Measurements from ENCODE around the gene IL17C. TPM values are rescaled to one million over a fixed set of nuclear protein-coding genes. Genes with fewer than 3 reads are reported as not detected.

IL17C gene
- total RNA-seq, 1 experiment from 2014 or later = not detected

DNA sequence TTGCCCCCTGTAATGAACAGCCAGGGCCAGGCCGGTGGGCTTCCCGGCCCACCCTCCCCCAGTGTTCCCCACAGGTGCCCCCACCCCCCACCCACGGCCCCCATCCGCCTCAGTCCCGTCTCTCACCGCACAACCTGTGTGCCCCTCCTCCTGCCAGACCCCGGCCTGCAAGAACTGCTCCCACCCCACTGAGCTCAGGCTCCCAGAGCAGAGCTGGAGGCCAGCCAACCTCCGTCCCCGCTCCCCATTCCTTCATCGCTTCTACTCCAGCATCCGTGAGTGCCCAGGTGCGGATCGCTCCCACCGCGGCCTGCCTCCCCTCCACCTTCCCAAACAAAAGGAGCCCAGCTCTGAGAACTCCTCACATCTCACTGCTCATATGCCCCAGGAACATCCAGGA, 20.3 kb downstream of the IL17C start:
- H3K27me3 ChIP-seq (ENCODE audit: low read length) = no peaks in the 10 kb centered on the region
- no peak overlapping the region for H3K9ac ChIP-seq (ENCODE audit: low read length)
- H3K79me2 ChIP-seq (ENCODE audit: low read length) = peaks cover 42% of the 10 kb centered on the region
- no peak overlapping the region for H2AFZ ChIP-seq (ENCODE audit: low read length)
- H3K9me2 ChIP-seq (replicated peaks; ENCODE audit: insufficient read depth, low read length) = no peaks in the 10 kb centered on the region
- DNase-seq = no peak
- H4K20me1 ChIP-seq (ENCODE audit: insufficient read depth, low read depth, low read length) = peaks cover 4% of the 10 kb centered on the region; the same call in 1 of the 2 replicates
- H3K9me3 ChIP-seq (ENCODE audit: low read length) = no peaks in the 10 kb centered on the region
- peaks cover 13% of the 10 kb centered on the region for H3K4me1 ChIP-seq (ENCODE audit: low read length)
- no peak overlapping the region for H3K4me2 ChIP-seq (ENCODE audit: low read depth, low read length, poor library complexity, severe bottlenecking)
- no peak overlapping the region for H3K4me3 ChIP-seq (ENCODE audit: low read length)
- H3K36me3 ChIP-seq (ENCODE audit: insufficient read depth, low read length) = no peaks in the 10 kb centered on the region
- H3K27ac ChIP-seq (ENCODE audit: low read length) = no peak overlapping the region

GRCh38 chr16:88659160-88659559, 20.8 kb downstream of the IL17C start:
- H3K9ac ChIP-seq (ENCODE audit: low read length) = no peak overlapping the region
- no peak overlapping the region for H2AFZ ChIP-seq (ENCODE audit: low read length)
- H4K20me1 ChIP-seq (ENCODE audit: insufficient read depth, low read depth, low read length) = peaks cover 4% of the 10 kb centered on the region; the same call in 1 of the 2 replicates
- H3K79me2 ChIP-seq (ENCODE audit: low read length) = peaks cover 47% of the 10 kb centered on the region
- no peaks in the 10 kb centered on the region for H3K36me3 ChIP-seq (ENCODE audit: insufficient read depth, low read length)
- H3K27ac ChIP-seq (ENCODE audit: low read length) = no peak overlapping the region
- no peak overlapping the region for H3K4me2 ChIP-seq (ENCODE audit: low read depth, low read length, poor library complexity, severe bottlenecking)
- DNase-seq = no peak
- no peaks in the 10 kb centered on the region for H3K9me2 ChIP-seq (replicated peaks; ENCODE audit: insufficient read depth, low read length)
- no peak overlapping the region for H3K4me3 ChIP-seq (ENCODE audit: low read length)
- H3K9me3 ChIP-seq (ENCODE audit: low read length) = no peaks in the 10 kb centered on the region
- no peaks in the 10 kb centered on the region for H3K27me3 ChIP-seq (ENCODE audit: low read length)
- peaks cover 18% of the 10 kb centered on the region for H3K4me1 ChIP-seq (ENCODE audit: low read length)

GRCh38 chr16:88661468-88661867, 23.1 kb downstream of the IL17C start:
- peaks cover 47% of the 10 kb centered on the region for H3K79me2 ChIP-seq (ENCODE audit: low read length)

DNA sequence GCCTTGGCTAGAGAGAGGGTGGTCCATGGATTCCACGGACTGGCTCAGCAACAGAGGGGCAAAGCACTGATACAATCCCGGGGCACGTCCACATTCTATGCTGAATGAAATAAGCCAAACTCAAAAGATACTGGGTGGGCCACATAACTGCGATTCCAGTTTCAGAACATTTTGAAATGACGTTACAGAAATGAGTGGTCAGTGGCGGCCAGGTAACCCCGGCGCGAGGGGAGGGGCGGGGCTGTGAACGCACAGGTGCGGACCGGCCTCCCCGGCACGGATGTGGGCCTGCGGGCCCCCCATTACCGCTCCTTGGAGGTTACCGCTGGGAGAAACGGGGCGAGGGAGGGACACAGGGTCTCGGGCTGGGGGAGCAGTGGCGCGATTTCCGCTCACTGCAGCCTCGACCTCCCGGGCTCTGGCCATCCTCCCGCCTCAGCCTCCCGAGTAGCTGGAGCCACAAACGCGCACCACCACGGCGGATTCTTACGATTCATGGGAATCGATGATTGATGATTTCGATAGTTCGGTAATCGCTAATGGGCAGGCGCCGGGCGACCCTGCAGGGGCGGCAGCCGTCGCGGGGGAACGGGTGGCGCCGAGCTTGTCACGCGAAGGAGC, 24.0 kb downstream of the IL17C start:
- peaks cover 4% of the 10 kb centered on the region; the same call in 1 of the 2 replicates for H4K20me1 ChIP-seq (ENCODE audit: insufficient read depth, low read depth, low read length)
- H3K9ac ChIP-seq (ENCODE audit: low read length) = peak overlapping the region; percentile 88
- no peaks in the 10 kb centered on the region for H3K9me2 ChIP-seq (replicated peaks; ENCODE audit: insufficient read depth, low read length)
- H3K36me3 ChIP-seq (ENCODE audit: insufficient read depth, low read length) = no peaks in the 10 kb centered on the region
- H3K4me1 ChIP-seq (ENCODE audit: low read length) = peaks cover 33% of the 10 kb centered on the region
- DNase-seq = peak; percentile 58
- H2AFZ ChIP-seq (ENCODE audit: low read length) = peak overlapping the region; percentile 47; the same call in 1 of the 2 replicates
- H3K27ac ChIP-seq (ENCODE audit: low read length) = peak overlapping the region; percentile 64
- H3K27me3 ChIP-seq (ENCODE audit: low read length) = no peaks in the 10 kb centered on the region
- H3K4me2 ChIP-seq (ENCODE audit: low read depth, low read length, poor library complexity, severe bottlenecking) = peak overlapping the region; percentile 83
- H3K9me3 ChIP-seq (ENCODE audit: low read length) = no peaks in the 10 kb centered on the region
- peak overlapping the region; percentile 89 for H3K4me3 ChIP-seq (ENCODE audit: low read length)
- H3K79me2 ChIP-seq (ENCODE audit: low read length) = peaks cover 47% of the 10 kb centered on the region

More at GRCh38 chr16:88661468-88661867, 23.1 kb downstream of the IL17C start:
- Histone ChIP-seq H3K9ac (ENCODE audit: low read length) (peak overlapping the region; percentile 53), H3K9me3 (ENCODE audit: low read length) (no peaks in the 10 kb centered on the region), H3K36me3 (ENCODE audit: insufficient read depth, low read length) (no peaks in the 10 kb centered on the region), H3K27me3 (ENCODE audit: low read length) (no peaks in the 10 kb centered on the region), H3K4me3 (ENCODE audit: low read length) (peak overlapping the region; percentile 42; the same call in 1 of the 2 replicates), H3K9me2 (replicated peaks; ENCODE audit: insufficient read depth, low read length) (no peaks in the 10 kb centered on the region), H3K27ac (ENCODE audit: low read length) (peak overlapping the region; percentile 31), H2AFZ (ENCODE audit: low read length) (no peak overlapping the region), H4K20me1 (ENCODE audit: insufficient read depth, low read depth, low read length) (peaks cover 4% of the 10 kb centered on the region; the same call in 1 of the 2 replicates), H3K4me1 (ENCODE audit: low read length) (peaks cover 33% of the 10 kb centered on the region), H3K4me2 (ENCODE audit: low read depth, low read length, poor library complexity, severe bottlenecking) (peak overlapping the region; percentile 83)
- DNase-seq = no peak

DNA sequence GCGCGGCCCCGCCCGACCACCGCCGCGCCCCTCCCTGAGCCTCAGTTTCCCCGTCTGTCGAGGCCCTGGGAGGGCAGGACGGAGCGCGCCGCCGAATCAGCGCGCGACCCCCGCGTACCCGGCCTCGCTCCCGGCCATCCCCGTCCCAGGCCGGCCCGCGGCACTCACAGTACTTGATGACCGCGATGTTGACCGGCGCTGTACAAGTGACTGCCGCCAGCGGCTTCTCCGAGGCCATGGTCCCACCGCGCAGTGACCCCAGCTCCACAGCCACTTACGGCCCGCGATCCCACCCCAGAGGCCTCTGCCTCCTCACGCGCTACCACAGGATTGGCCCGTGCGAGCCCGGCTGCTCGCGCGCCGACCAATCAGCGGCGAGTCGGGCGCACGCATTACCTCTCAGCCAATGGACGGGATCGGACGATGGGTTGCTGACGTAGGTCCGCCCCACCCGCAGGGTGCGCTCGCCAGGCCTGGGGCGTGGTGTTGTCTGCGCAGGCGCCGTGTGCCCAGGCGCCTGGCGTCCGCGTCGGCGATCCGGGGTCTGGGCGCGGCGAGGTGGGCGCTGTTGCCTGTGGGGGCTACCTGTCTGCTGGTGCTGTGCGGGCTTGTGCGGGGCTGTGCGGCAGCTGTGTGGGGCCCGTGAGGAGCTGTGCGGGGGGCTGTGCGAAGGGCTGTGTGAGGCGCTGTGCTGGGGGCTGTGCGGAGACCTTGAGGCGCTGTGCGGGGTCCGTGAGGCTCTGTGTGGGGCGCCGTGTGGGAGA, 24.7 kb downstream of the IL17C start, which contains the start of gene MVD:
MVD (minus strand) TSS at position 249 of the 764 bp plus-strand sequence; CDS start at position 238, 11 bp downstream.
- Histone ChIP-seq H3K9ac (ENCODE audit: low read length) (peak within 1 kb of the TSS; percentile 93), H2AFZ (ENCODE audit: low read length) (peak within 1 kb of the TSS; percentile 74; the same call in 1 of the 2 replicates), H3K4me2 (ENCODE audit: low read depth, low read length, poor library complexity, severe bottlenecking) (peak within 1 kb of the TSS; percentile 88), H3K79me2 (ENCODE audit: low read length) (peaks cover 47% of the 10 kb centered on the region), H3K9me3 (ENCODE audit: low read length) (no peaks in the 10 kb centered on the region), H3K4me3 (ENCODE audit: low read length) (peak within 1 kb of the TSS; percentile 89), H3K27me3 (ENCODE audit: low read length) (no peaks in the 10 kb centered on the region), H3K27ac (ENCODE audit: low read length) (peak within 1 kb of the TSS; percentile 81), H3K9me2 (replicated peaks; ENCODE audit: insufficient read depth, low read length) (no peaks in the 10 kb centered on the region), H3K4me1 (ENCODE audit: low read length) (peaks cover 33% of the 10 kb centered on the region), H4K20me1 (ENCODE audit: insufficient read depth, low read depth, low read length) (peaks cover 4% of the 10 kb centered on the region; the same call in 1 of the 2 replicates), H3K36me3 (ENCODE audit: insufficient read depth, low read length) (no peaks in the 10 kb centered on the region)
- peak; percentile 99 for DNase-seq

DNA sequence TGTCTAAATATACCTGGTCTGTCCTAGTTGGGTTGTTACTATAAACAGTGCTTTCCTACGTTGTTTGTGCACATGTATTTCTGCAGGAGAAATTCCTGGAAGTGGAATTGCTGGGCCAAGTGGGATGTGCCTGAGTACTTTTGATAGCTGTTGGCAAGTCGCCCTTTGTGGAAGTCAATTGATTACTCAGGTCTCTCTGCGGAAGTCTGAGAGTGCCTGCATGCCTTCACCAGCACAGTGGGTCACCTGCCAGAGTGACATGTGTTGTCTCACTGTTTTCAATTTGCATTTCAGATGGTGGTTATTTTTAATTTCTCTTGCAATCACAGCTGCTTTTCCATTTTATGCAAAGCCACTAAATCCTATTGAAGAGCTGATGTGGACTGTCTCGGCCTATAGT, 26.8 kb downstream of the IL17C start:
- peak; percentile 67 for DNase-seq
- H3K79me2 ChIP-seq (ENCODE audit: low read length) = peaks cover 33% of the 10 kb centered on the region
- peak overlapping the region; percentile 81 for H3K27ac ChIP-seq (ENCODE audit: low read length)
- H2AFZ ChIP-seq (ENCODE audit: low read length) = no peak overlapping the region
- peaks cover 33% of the 10 kb centered on the region for H3K4me1 ChIP-seq (ENCODE audit: low read length)
- no peaks in the 10 kb centered on the region for H3K36me3 ChIP-seq (ENCODE audit: insufficient read depth, low read length)
- H4K20me1 ChIP-seq (ENCODE audit: insufficient read depth, low read depth, low read length) = no peaks in the 10 kb centered on the region
- H3K9me3 ChIP-seq (ENCODE audit: low read length) = no peaks in the 10 kb centered on the region
- no peaks in the 10 kb centered on the region for H3K27me3 ChIP-seq (ENCODE audit: low read length)
- peak overlapping the region; percentile 88 for H3K4me2 ChIP-seq (ENCODE audit: low read depth, low read length, poor library complexity, severe bottlenecking)
- H3K9ac ChIP-seq (ENCODE audit: low read length) = peak overlapping the region; percentile 41
- peak overlapping the region; percentile 5; the same call in 1 of the 2 replicates for H3K4me3 ChIP-seq (ENCODE audit: low read length)
- no peaks in the 10 kb centered on the region for H3K9me2 ChIP-seq (replicated peaks; ENCODE audit: insufficient read depth, low read length)

DNA sequence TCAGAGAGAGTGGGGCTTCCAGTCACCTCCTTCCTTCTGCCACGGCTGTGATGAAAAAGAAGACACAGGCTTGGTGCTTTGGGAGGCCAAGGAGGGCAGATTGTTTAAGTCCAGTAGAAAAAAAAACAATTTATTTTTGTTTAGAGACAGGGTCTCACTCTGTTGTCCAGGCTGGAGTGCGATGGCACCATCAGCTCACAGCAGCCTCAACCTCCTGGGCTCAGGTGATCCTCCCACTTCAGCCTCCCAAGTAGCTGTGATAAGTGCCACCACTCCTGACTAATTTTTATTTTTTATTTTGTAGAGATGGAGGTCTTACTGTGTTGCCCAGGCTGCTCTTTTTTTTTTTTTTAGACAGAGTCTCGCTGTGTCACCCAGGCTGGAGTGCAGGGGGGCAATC, 27.2 kb downstream of the IL17C start:
- H3K9me2 ChIP-seq (replicated peaks; ENCODE audit: insufficient read depth, low read length) = no peaks in the 10 kb centered on the region
- H3K27ac ChIP-seq (ENCODE audit: low read length) = peak overlapping the region; percentile 81
- no peaks in the 10 kb centered on the region for H3K36me3 ChIP-seq (ENCODE audit: insufficient read depth, low read length)

DNA sequence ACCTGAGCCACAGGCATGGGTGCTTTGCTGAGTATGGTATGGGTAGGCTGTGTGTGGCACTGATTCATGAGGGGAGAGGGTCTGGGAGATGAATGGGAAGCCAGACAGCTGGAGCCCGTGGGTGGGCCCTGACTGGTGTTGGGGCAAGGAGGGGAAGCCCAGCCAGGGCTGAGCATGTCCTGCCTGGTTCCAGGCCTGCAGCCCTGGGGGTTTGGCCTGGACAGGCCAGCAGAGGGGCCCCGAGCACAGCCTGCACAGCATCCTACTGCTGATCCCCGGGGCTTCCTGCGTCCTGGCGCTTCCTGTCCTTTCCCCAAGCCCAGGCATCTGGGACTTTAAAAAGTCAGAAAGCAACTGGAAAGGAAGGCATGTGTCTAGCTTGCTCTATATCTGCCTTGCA, 29.1 kb downstream of the IL17C start:
- Histone ChIP-seq H3K27me3 (ENCODE audit: low read length) (no peaks in the 10 kb centered on the region), H3K4me3 (ENCODE audit: low read length) (no peak overlapping the region), H2AFZ (ENCODE audit: low read length) (no peak overlapping the region), H3K79me2 (ENCODE audit: low read length) (peaks cover 13% of the 10 kb centered on the region), H3K9ac (ENCODE audit: low read length) (no peak overlapping the region), H3K9me3 (ENCODE audit: low read length) (no peaks in the 10 kb centered on the region), H4K20me1 (ENCODE audit: insufficient read depth, low read depth, low read length) (no peaks in the 10 kb centered on the region), H3K27ac (ENCODE audit: low read length) (no peak overlapping the region), H3K36me3 (ENCODE audit: insufficient read depth, low read length) (no peaks in the 10 kb centered on the region), H3K4me1 (ENCODE audit: low read length) (peaks cover 20% of the 10 kb centered on the region), H3K9me2 (replicated peaks; ENCODE audit: insufficient read depth, low read length) (no peaks in the 10 kb centered on the region), H3K4me2 (ENCODE audit: low read depth, low read length, poor library complexity, severe bottlenecking) (no peak overlapping the region)
- no peak for DNase-seq

More for the DNA sequence above, 27.2 kb downstream of the IL17C start:
- Histone ChIP-seq H3K4me3 (ENCODE audit: low read length) (peak overlapping the region; percentile 5; the same call in 1 of the 2 replicates), H2AFZ (ENCODE audit: low read length) (no peak overlapping the region), H3K9me3 (ENCODE audit: low read length) (no peaks in the 10 kb centered on the region), H3K9ac (ENCODE audit: low read length) (peak overlapping the region; percentile 41; the same call in 1 of the 2 replicates), H3K4me1 (ENCODE audit: low read length) (peaks cover 33% of the 10 kb centered on the region), H3K79me2 (ENCODE audit: low read length) (peaks cover 31% of the 10 kb centered on the region), H3K4me2 (ENCODE audit: low read depth, low read length, poor library complexity, severe bottlenecking) (peak overlapping the region; percentile 88), H3K27me3 (ENCODE audit: low read length) (no peaks in the 10 kb centered on the region), H4K20me1 (ENCODE audit: insufficient read depth, low read depth, low read length) (no peaks in the 10 kb centered on the region)
- no peak for DNase-seq
